ENCODE results near the gene PRLR.
"Not testable (repeated sequence)": the region's sequence is repeated elsewhere in the genome, so short reads cannot be mapped to it uniquely, and the experiment has no call there.

GRCh38 chr5:35189801-35190200 lies 40.5 kb downstream of the PRLR start:
- TF ChIP-seq CTCF (conservative IDR thresholded peaks at IDR 0.05; ENCODE audit: low read depth in 2 of 2); POLR2AphosphoS5 (IDR thresholded peaks at IDR 0.05; ENCODE audit: low read depth); REST (IDR thresholded peaks at IDR 0.05; ENCODE audit: unreplicated experiment): not testable (repeated sequence)
